Central memory CD8-positive, alpha-beta T cell (primary cell): Measurements from ENCODE around the gene NOC2L.
"Not testable (repeated sequence)": the region's sequence is repeated elsewhere in the genome, so short reads cannot be mapped to it uniquely, and the experiment has no call there.

Experiments
- ATAC-seq: fragments of 150-1000 bp; cut with Tn5 transposase; replicated peaks from 2 replicates; pipeline ENCODE4 v1.10.0; 2022; ENCODE audit warnings: mild to moderate bottlenecking, moderate FRiP score, moderate number of reproducible peaks; ENCODE audit not compliant: poor library complexity, severe bottlenecking; ENCODE audit errors: extremely low read depth
- DNase-seq, 2 donors: peaks; one replicate each; pipeline ENCODE4 v3.0.0; 2021; ENCODE audit warnings: low spot score in 2 of 2
- H3K27ac Mint-ChIP-seq: one replicate; pipeline ENCODE4 v1.8.0; 2022; ENCODE audit warnings: low read depth, mild to moderate bottlenecking, moderate library complexity, mixed read lengths
- H3K27me3 Mint-ChIP-seq: one replicate; pipeline ENCODE4 v1.8.0; 2022; ENCODE audit warnings: mixed read lengths
- H3K36me3 Mint-ChIP-seq: one replicate; pipeline ENCODE4 v1.8.0; 2022; ENCODE audit warnings: mild to moderate bottlenecking, moderate library complexity, mixed read lengths; ENCODE audit not compliant: insufficient read depth
- H3K4me1 Mint-ChIP-seq: one replicate; pipeline ENCODE4 v1.8.0; 2022; ENCODE audit warnings: mixed read lengths
- H3K4me3 Mint-ChIP-seq: one replicate; pipeline ENCODE4 v1.8.0; 2022; ENCODE audit warnings: mild to moderate bottlenecking, moderate library complexity, mixed read lengths
- H3K9me3 Mint-ChIP-seq: one replicate; pipeline ENCODE4 v1.8.0; 2022; ENCODE audit warnings: mixed read lengths

NOC2L gene

GRCh38 chr1:904310-904950, 54.6 kb downstream of the NOC2L start:
- peak; percentile 95 for ATAC-seq
- Mint-ChIP-seq H3K4me3 (peak overlapping the region; percentile 73), H3K27ac (no peak overlapping the region), H3K4me1 (no peaks in the 10 kb centered on the region), H3K9me3 (no peaks in the 10 kb centered on the region), H3K36me3 (peaks cover 9% of the 10 kb centered on the region), H3K27me3 (peaks cover 40% of the 10 kb centered on the region)
- peak; percentile 83 to 91 for DNase-seq

GRCh38 chr1:903721-904271, 55.3 kb downstream of the NOC2L start:
- Mint-ChIP-seq H3K27ac (no peak overlapping the region), H3K4me1 (peaks cover under 1% of the 10 kb centered on the region), H3K4me3 (peak overlapping the region; percentile 34), H3K27me3 (peaks cover 46% of the 10 kb centered on the region), H3K9me3 (no peaks in the 10 kb centered on the region), H3K36me3 (peaks cover 9% of the 10 kb centered on the region)
- ATAC-seq (no peak), DNase-seq (peak in 1 of 2 donors; percentile 8)

- Mint-ChIP-seq H3K4me3 (peak overlapping the region; percentile 34), H3K27me3 (peaks cover 50% of the 10 kb centered on the region), H3K27ac (no peak overlapping the region), H3K9me3 (no peaks in the 10 kb centered on the region), H3K36me3 (peaks cover 9% of the 10 kb centered on the region), H3K4me1 (peaks cover 6% of the 10 kb centered on the region)
- DNase-seq (no peak), ATAC-seq (no peak)
These were observed 55.8 kb downstream of the NOC2L start for GRCh38 chr1:903305-903704.

- Mint-ChIP-seq H3K27ac (no peak overlapping the region), H3K27me3 (peaks cover 50% of the 10 kb centered on the region), H3K4me1 (peaks cover 11% of the 10 kb centered on the region), H3K4me3 (no peak overlapping the region), H3K9me3 (no peaks in the 10 kb centered on the region), H3K36me3 (peaks cover 9% of the 10 kb centered on the region)
- no peak for DNase-seq
- ATAC-seq, result no peak
These were observed 56.3 kb downstream of the NOC2L start for GRCh38 chr1:902802-903201.

- ATAC-seq, result no peak
These were observed 57.8 kb downstream of the NOC2L start for GRCh38 chr1:901108-901859.

GRCh38 chr1:899636-900317, 59.3 kb downstream of the NOC2L start:
- Mint-ChIP-seq H3K4me3 (no peak overlapping the region), H3K27me3 (peaks cover 63% of the 10 kb centered on the region), H3K4me1 (peaks cover 11% of the 10 kb centered on the region), H3K36me3 (peaks cover 6% of the 10 kb centered on the region), H3K9me3 (no peaks in the 10 kb centered on the region), H3K27ac (no peak overlapping the region)
- DNase-seq (no peak), ATAC-seq (no peak)

More at GRCh38 chr1:901108-901859, 57.8 kb downstream of the NOC2L start:
- Mint-ChIP-seq H3K4me1 (peaks cover 11% of the 10 kb centered on the region), H3K27ac (no peak overlapping the region), H3K27me3 (peaks cover 54% of the 10 kb centered on the region), H3K36me3 (peaks cover 10% of the 10 kb centered on the region), H3K4me3 (no peak overlapping the region), H3K9me3 (no peaks in the 10 kb centered on the region)
- DNase-seq, result no peak

- H3K27ac Mint-ChIP-seq, DNase-seq, H3K36me3 Mint-ChIP-seq, ATAC-seq, H3K9me3 Mint-ChIP-seq: not testable (repeated sequence)
- H3K27me3 Mint-ChIP-seq, result peaks cover 70% of the 10 kb centered on the region
- H3K4me1 Mint-ChIP-seq, result peaks cover 11% of the 10 kb centered on the region
- peak overlapping the region; percentile 7 for H3K4me3 Mint-ChIP-seq
These were observed 61.1 kb downstream of the NOC2L start for GRCh38 chr1:897951-898350.

- Mint-ChIP-seq H3K36me3 (peaks cover 3% of the 10 kb centered on the region), H3K4me3 (no peak overlapping the region), H3K4me1 (peaks cover 11% of the 10 kb centered on the region), H3K27ac (no peak overlapping the region), H3K27me3 (peaks cover 70% of the 10 kb centered on the region), H3K9me3 (no peaks in the 10 kb centered on the region)
- no peak for ATAC-seq
- DNase-seq, result no peak
These were observed 61.8 kb downstream of the NOC2L start for GRCh38 chr1:897226-897625.
